Measurements from ENCODE around the gene STRADB.
"Not testable (repeated sequence)": the region's sequence is repeated elsewhere in the genome, so short reads cannot be mapped to it uniquely, and the experiment has no call there.

STRADB gene

GRCh38 chr2:201432038-201432620 is 19.4 kb upstream of the STRADB start:
- DNase-seq, result no peak

GRCh38 chr2:201432621-201433393 is 18.7 kb upstream of the STRADB start:
- DNase-seq, result no peak

- no peak for DNase-seq
Observed at GRCh38 chr2:201433394-201433995, 18.0 kb upstream of the STRADB start.

DNA sequence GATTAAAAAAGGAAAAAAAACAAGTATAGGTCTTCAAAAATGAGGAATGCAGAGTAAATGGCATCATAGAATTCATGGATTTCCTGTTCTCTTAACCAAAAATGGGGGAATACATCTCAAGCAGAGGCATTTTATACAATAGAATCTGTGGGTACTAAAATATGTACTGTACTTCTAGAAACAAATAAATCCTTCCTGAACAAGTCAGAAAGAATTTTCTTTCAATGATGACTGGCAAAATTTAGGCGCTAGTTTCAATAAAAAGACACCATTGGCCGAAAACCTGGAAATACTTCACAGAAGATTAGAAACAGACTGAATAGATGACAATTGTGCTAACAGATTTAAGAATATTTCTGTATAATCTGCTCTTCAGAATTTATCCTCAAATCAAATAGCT is 15.4 kb upstream of the STRADB start:
- DNase-seq, result no peak

- not testable (repeated sequence) for DNase-seq
Observed at GRCh38 chr2:201439336-201439922, 12.1 kb upstream of the STRADB start.

- no peak for DNase-seq
Observed at GRCh38 chr2:201440182-201440581, 11.4 kb upstream of the STRADB start.

DNA sequence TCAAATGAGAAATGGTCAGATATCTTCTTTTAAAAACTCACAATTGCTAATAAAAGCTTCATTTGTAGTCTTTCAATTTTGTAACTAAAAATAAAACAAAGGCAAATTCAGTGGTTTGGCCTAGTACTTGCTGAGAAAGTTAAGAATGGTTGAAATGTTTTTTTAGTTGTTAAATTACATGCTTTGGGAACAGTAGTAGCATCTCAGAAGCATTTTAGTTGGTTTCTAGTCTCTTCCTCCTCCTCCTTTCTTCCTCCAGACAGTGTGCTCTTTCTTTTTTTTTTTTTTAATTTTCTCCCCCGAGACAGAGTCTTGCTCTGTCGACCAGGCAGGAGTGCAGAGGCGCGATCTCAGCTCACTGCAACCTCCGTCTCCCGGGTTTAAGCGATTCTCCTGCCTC is 10.1 kb upstream of the STRADB start:
- no peak for DNase-seq

DNA sequence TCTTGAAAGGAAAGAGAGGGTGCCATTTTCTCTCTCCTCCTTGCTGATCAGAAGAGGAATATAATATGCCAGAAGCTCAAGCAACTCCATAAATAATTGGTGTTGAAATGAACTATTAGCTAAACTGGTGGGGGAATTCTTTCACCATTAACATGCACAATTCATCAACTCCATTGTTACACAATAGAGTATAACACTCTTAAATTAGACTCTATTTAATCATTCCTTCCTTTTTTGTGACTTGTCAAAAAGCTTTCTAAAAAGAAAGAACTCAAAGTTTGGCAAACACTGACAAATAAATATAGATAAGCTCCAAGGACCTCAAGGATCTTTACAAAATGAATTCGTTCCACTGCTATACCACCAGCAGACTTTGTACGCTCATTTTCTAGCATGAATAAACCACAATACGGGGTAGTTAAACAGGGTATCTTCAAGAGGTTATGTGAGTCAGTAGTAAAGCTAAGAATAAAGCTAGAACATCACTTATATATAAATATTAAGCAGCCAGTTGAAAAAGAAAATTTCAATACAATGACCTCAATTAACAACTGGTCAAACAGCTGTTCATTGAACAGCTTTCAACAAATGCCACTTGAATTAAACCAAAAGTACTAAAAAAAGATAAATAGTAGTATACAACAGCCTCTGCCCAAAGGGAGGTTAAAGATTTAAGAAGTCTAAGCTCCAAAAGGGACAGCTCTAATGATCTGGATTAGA is 6.6 kb upstream of the STRADB start:
- DNase-seq, result no peak

- DNase-seq, result no peak
Observed at GRCh38 chr2:201447086-201447485, 4.5 kb upstream of the STRADB start.

DNA sequence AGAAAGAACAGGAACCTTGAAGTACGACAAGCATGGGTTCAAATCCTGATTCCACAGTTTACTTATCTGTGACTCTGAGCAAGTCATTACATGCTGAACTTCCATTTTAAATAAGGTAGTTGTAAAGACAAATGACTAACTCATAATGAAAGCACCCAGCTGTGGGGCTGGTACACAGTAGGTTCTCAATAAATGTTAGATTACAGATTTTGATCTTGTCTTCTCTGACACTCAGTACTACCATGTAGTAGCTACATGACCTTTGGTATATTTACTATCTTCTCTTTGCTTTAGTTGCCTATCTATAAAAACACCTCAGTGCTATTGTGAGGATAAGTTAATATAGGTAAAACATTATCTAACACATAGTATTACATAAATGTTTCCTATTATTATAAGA is 3.5 kb upstream of the STRADB start:
- DNase-seq, result no peak

GRCh38 chr2:201448701-201449100 is 2.8 kb upstream of the STRADB start:
- DNase-seq, result no peak

DNA sequence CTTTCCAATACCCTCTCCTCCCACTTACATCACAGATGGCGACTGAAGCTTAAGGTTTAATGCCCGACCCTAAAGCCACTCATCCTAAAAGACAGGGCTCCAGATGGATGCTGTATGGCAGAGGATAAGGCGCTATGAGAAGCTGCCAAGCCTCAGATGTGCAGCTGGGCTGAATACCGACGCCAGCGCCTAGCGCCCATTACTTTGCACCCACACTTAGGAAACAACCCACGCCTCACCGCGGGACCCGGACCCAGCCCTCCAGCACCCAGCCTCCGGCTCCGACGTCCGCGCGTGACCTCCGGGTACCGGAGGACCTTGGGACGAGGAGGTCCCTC is 617 bp upstream of the STRADB start:
- DNase-seq, result no peak

DNA sequence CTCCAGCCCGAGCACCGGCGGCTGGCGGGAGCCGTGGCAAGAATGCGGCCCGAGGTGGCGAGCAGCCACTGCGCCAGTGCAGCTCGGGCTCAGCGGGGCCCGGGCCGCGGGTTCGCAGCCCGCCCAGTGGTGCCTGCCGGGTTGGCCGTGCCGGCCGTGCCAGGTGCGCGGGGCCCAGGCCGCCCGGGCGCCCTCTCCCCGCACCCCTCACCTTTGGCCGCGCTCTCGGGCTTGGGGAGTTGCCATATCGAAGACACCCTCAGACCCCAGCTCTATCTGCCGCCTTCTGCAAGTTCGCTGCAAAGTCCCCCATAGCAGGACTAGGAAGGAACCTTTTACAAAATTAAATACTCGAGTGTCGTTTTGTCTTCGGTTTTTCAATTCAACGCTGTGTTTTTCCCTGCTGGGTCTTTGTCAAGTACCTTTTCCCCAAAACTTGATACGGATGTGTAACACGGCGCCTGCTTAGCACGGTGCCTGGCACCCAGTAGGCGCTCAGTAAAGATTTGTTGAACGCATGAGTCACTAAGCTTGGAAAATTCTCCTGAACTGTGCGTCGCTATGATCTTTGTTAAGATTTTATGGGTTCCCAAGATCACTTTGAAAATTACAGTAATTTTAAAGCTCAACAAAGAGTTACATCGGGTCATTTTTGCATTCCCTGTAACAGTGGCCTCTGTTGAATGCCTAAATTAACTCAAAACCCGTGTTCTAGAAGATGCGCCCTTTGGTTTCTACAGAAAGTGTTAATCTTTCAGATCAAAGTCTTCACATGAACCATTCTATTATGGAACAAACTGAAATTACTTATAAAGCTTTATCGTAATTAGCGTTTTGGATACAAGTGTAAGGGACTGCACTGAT is 750 bp downstream of the STRADB start:
- DNase-seq, result no peak

DNA sequence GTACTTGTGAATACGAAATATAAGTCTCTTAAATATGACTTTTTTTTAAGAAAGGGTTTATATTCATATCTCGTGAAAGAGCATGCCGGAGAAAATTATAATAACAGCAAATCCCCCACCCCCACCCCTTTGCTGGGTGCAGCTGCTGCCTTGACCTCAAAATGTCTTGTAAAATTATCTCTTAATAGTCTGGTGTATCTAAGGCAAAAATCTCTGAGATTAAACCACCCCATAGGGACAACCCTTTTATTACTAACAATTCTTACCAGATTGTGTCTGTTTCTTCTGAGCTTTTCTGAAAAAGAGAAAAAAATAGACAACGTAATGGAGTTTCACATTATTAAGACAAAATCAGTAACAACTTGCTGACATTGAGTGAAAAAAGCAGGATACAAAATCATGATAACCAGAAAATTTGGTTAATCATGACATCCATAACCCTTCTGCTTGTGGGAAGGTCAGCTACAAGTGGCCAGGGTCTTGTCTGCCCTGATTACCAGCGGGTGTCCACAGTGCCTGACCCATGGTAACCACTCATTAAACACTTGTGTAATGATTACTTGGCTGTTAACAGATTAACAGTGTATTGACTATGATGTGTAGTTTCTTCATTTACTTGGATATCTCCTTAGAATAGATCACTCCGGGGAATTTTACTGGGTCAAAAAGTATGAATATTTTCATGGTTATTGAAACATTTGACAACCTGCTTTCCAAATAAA is 1.5 kb downstream of the STRADB start:
- DNase-seq, result no peak

DNA sequence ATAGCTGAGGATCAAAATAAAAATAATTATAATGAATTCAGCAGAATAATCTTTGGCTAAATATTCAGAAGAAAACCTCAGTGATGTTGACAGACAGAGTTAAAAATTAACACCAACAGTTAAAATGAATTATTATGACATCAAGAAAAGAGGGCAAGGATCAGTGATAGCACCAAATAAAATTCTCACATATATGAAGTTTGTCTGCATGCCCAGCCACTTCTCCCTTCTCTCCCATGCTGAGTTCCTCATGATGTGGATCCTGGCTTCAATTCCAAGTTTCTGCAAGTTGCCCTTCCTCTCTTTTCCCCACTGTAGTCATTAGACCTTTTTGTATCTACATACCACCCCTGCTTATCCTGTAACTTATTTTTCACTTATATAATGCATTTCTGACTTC is 6.8 kb downstream of the STRADB start:
- DNase-seq, result no peak

DNA sequence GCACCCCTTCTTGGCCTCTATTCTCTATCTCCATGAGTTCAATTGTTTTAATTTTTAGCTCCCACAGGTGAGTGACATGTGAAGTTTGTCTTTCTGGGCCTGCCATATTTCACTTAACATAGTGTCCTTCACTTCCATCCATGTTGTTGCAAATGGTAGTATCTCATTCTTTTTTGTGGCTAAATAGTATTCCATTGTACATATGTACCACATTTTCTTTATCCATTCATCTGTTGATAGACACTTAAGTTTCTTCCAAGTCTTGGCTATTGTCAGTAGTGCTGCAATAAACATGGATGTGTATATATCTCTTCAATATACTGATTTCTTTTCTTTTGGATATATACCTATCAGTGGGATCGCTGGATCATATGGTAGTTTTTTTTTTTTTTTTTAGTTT is 9.0 kb downstream of the STRADB start:
- no peak for DNase-seq

- no peak for DNase-seq
Observed at GRCh38 chr2:201464547-201464946, 13.0 kb downstream of the STRADB start.

DNA sequence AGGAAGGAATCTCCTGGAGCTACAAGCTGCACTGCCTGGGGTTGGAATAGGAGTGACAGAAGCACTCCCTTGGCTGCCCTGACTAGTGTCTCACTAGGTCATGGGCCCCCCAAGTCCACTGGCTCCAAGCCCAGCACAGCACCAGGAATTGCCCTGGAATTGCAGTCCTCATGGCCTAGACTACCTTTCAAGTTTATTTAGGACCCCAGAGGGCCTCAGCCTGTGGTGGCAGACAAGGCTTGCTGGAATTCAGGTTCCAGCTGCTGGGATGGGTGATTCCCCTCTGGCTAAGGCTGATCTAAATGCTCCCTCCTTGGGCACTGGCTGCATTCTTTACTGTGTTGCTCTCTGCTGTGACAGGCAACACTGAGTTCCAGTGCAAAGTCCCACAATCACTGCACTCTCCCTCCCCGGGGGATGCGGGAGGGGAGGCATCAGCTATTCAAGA is 14.0 kb downstream of the STRADB start:
- DNase-seq, result no peak

- no peak for DNase-seq
Observed at GRCh38 chr2:201466050-201466675, 14.6 kb downstream of the STRADB start.

DNA sequence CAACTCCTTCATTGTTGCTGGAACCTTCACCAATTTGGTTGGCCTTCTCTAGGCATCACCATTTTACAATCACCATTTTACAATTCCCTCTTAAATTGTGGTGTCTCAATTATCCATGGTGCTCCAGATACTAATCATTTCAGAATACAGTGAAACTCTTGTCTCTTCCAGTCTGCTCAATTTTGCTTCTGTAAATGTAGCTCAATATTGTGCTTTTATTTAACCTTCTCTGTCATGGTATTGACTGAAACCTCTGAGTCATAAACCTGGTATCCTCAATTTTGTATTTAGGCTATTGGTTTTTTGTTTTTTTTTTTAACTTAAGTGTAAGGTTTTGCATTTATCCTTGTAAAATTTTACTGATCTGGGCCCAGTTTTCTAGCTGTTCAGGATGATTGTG is 16.1 kb downstream of the STRADB start:
- no peak for DNase-seq
